Adrenal gland (tissue), 5 donors: ENCODE data around the gene WDR59.

Experiments
- CTCF ChIP-seq, 6 experiments: fragments of 450-650 bp in 4 of 6; fragments of 200-600 bp in 2 of 6; sonication (generic) in 1 of 6; IDR thresholded peaks; 1 replicate in 5 of 6; 2 replicates in 1 of 6; pipeline versions ENCODE4 v1.5.1 to v1.8.0; 2016 to 2021; ENCODE audit warnings: antibody characterized with exemption in 6 of 6, mild to moderate bottlenecking in 2 of 6, moderate library complexity in 1 of 6
- POLR2A ChIP-seq, 2 donors: fragments of 450-650 bp; IDR thresholded peaks; one replicate each; pipeline ENCODE4 v1.6.1; 2017; ENCODE audit warnings: antibody characterized with exemption in 2 of 2, mild to moderate bottlenecking in 2 of 2, moderate library complexity in 1 of 2
- donor health status: DM: no; HTN: no; CAD: no.

DNA sequence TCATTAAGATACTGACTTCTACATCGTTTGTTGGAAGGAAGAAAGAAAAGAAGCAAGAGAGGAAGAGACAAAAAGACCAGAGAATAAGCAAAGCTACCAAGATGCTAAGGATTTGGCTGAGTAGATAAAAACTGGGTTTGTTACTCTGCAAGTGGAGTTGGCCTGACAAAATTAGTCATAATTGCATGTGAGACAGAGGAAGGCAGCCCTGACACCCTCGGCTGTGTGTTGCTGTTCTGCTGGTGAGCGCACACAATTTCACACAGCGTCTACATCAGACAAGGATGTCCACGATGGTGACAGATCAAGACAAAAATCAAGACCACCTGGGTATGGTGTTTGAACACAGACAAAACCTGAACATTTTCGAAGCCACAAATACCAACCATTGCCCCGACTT lies 134.9 kb downstream of the WDR59 start:
- no peak for TF ChIP-seq CTCF (IDR thresholded peaks at IDR 0.05)
- no peak for TF ChIP-seq POLR2A (IDR thresholded peaks at IDR 0.05)
